Measurements from ENCODE around the gene HEYL.
A peak's percentile ranks its signal among the peaks of the same experiment; 100 is the strongest.

Gene HEYL

DNA sequence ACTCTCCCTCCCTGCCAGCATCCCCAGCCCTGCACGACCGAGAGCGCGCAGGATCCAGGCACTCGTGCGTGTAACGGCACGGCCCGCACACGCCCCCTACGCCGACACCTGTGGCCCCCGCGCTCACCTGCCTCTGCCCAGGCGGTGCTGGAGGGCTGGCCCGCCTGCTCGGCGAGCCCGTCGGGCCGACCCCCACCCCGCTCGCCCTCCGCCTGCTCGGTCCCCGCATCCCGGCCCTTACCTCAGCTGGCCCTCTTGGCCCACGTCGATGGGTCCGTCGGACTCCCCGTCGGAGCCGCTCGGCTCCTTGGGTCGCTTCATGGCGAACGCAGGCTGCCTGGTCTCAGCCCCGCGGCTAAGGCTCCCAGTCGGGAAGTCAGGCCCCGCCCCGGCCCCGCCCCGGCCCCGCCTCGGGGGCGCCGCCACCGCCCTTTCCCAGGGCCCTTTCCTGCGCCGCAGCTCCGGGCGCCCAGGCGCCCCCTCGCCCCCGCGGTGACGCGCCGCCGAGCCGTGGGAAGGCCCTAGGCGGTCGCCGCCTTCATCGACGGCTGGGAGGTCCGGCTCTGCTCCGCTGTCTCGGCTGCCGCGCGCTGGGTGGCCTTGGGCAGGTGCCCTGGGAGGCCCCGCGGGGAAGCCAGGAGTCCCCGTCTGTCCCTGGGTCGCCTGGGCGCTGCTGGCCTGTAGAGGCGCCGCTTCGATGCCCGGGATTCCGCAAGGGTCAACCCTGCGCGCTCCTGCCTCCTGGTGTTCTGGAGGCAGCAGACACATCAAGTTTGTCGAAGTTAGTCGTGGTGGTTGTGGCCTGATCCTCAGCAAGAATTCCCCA is at the start of gene HEYL:
HEYL (minus strand) TSS at position 339 of the 826 bp plus-strand sequence; CDS start at position 321, 18 bp downstream.
- peak; percentile 64 for DNase-seq

DNA sequence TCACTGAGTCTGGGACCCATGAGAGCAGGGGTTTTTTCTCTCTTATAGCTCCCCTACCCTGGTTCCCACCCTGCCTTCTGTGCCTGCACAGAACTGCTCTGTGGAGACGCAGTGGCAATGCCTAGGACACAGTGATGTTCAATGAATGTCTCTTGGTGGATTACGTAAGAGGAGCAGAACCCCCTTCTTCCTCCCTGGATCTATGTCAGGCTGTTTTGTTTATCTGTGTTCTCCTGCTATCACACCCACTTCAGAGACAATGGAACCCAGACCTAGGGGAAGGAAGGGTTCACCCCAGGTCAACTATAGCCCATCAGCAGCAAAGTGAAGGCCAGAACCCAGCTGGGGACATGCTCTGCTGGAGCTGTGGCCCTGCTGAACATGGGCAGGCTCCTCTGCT is 49.8 kb upstream of the HEYL start:
- DNase-seq: no peak

DNA sequence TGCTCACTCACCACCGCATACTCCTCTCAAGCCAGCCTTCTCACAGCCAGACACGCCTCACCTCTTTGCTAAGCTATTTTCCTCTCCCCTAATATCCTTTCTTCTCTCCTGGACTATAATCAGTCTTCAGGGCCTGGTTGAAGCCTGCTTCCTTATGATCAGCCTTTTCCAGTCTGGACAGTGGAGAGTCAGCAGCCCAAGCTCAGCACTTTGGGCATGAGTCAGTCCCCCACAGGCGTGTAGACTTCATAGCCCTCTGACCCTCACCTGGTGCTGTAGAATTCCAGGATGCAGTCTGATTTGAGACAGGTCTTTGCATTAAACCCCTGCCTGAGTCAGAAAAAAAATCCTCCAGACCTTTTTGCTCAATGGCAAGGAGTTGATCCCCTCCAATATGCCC is 49.3 kb upstream of the HEYL start:
- DNase-seq: no peak

DNA sequence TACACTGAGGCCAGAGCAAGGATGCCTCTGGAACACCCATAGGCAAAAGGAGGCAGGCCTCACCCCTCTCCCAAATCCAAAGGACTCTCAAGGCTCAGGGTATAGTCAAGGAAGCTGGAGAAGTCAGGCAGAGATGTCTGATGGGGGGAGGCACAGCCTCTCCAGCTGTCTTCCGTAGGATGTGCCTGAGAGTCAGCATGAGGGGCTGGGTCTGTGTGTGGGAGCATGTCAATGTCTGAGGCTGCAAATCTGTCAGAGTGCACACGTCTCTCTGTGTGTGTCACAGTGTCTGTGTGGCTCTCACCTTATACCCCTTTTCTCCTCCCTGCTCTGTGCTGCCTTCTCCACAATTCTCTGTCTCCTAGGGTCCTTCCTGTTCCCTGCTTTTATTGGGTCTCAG is 47.8 kb upstream of the HEYL start:
- DNase-seq: no peak

DNA sequence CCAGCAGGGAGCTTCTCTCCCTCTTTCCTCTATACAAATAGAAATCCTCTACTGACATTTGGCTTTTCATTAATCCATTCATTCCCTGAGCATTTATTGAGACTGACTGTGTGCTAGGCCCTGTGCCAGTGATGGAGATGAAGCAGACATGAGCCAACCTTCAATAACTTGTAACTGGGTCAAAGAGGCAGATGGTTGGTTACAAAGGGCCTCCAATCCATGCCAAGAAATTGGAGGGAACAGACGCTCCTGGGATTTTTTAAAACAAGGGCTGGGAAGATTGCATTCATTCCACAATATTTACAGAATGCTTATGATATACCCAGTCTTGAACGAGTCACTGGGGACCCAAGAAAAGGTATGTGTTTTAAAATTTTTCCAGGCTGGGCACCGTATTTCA is 45.6 kb upstream of the HEYL start:
- no peak for DNase-seq

DNA sequence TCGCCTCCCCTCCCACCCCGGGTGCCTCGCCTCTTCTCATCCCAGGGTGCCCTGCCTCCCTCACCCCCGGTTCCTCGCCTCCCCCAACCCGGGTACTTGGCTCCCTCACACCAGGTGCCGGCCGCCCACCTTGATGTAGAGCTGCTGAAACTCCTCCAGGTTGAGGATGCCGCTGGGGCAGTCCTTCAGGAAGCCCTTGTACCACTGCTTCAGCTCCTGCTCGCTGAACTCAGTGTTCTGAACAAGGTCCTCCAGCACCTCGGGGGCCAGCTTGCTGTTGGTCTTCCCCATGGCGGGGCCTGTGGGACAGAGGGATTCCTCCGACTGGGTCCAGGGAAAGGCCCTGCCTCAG is 44.8 kb upstream of the HEYL start:
- DNase-seq: no peak

DNA sequence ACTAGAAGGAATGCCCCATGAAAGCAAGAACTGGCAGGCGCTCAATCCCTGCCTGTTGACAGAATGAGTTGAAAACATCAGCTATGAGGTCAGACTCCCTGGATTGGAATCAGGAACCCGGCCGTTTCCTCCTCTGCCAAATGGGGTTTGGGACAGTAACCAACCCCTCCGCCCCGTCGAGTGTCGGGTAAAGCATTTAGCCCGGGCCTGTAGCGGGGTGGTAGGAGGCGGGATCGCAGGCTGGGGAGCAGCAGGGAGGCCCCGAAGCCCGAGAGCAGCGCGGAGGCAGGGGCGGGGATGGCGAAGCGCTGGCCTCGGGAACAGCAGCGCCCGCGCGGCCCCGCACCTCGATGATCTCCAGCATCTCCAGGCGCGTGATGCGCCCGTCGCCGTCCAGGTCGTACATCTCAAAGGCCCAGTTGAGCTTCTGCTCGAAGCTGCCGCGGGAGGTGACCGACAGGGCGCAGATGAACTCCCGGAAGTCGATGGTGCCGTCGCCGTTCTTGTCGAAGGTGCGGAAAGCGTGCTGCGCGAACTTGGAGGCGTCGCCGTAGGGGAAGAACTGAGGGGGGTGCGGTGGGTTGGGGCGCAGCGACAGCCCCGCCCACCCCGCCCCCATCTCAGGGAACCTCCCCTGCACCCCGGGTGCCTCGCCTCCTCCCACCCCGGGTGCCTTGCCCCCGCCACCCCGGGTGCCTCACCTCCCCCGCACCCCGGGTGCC is 44.3 kb upstream of the HEYL start:
- peak; percentile 80 for DNase-seq

DNA sequence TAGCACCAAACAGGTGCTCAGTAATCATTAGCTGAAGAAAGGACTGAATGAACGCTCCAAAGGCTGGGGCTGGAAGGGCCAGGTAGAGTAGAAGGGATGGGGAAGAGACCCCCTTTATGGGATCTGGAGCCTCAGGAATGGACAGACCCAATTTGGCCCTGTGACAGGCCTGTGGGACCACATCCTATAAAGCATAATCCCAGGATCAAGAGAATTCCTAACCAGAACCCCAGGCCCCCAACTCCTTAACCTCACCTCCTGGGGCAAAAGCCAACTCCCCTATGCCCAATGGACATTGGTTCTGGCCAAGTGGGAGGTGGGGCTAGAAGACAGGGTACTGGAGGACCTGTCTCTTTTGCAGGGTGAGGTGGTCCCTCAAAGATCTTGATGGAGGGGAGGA is 42.6 kb upstream of the HEYL start:
- DNase-seq: no peak

DNA sequence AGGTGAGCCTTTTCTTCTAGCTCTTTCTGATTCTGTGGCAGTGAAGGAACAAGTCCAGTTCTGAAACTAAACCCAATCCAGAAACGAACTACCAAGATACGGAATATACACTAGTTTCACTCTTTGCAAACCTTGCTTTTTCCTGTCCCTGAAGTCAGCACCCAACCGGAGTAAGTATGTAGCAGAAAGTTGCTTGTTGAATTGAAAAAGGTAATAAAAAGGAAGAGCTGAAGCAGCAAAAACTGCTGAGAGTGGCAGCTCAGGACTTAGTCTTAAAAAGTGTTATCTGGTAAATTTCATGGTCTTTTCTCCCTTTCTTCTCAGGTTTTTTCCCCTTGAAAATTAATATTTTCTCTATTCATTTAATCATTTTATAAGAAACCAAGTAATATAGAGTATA is 41.9 kb upstream of the HEYL start:
- DNase-seq: no peak

DNA sequence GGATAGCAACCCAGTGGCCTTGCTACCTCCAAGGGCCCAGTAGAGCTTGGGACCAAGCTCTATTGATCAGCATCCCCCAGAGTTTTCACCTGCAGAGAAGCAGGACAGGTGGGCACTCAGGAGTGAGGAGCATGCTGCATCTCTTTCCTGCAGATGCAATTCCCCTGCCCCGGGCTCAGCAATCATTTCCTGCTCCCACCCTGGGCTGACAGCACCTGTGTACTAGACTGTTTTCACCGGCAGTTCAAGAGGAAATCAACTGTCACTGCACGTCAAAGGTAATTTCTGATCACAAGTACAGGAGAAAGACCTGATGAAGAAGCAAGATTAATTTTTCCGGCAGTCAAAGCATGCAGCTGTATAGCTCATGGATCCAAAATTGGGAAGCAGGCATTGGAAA is 41.3 kb upstream of the HEYL start:
- peak; percentile 26 for DNase-seq

DNA sequence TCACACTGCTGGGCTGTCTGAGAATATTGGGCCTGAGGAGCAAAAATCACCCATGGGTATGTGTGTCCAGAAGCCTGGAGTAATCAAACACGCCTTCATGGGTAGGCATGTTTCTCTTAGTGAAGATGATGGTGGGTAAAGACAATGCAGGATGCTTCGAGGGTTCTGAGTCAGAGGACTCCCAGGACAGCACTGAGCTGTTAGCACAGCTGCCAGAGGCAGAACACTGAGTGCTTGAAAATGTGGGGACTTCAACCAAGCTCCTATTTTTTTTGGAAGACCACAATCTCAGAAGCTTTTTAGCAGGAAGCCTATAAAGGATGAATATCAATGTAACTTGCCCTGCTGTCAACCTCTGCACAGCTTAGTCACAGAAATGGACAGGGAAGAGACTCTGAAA is 40.4 kb upstream of the HEYL start:
- DNase-seq: no peak

DNA sequence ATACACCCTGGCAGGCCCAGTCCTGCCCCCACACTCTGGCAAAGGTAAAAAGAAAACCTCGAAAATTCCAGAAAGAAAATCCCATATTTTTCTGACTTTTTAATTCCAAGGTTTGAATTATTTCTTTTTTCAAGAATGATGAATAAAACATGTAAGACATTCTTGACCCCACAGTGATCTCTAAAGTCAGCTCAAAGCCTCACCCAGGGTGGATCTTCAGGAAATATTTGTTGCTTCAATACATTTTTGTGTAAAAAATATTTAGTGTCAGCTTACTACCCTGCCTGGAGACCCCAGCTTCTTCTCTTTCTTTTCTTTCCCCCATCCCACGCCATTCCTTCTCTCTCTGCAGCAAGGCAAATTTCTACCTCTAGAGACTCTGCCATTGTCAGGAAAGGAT is 39.4 kb upstream of the HEYL start:
- no peak for DNase-seq

DNA sequence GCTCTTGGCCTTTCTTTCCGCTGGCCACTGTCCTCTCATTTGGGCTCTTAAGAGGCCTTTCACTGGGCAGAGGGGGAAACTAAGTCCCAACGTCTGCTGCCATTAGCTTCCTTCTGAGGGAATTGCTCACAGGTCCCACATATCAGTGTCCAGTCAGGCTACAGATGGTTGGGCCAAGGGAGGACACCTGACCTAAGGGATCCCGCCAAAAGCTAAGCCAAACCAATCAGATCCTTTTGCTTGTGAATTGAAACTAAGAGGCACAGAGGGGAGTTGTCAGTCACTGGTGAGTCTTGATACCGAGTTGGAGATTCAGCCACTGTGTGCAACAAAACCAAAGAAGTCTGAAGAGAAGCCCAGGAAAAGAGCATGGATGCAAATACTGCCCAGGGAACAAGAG is 38.2 kb upstream of the HEYL start:
- no peak for DNase-seq

DNA sequence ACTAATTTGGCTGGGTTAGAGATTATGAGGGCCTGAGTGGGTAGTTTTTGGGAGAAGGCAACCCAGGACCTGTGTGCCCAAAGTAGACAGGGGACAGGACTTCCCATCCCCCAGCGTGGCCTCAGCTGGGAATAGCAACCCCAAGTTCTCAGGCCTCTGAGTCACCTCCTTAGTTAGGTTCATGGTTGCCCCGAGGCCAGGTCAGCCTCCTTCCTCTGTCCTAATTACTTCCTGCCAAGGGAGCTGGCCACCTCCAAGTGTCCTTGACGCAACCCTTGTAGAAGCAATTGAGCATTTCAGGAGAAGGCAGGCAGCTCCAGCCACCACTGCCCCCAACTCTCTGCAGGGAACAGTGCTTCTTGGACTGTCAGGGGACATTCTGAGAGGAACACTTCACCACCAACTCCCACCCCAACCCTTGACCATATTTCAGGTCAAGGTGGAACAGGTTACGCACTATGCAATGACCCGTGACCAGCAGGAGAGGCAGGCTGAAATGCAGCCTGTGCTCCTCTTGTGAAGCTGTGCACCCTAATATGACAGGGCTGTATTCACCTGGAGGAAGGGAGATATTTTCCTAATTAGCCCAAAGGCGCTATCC is 37.6 kb upstream of the HEYL start:
- no peak for DNase-seq

DNA sequence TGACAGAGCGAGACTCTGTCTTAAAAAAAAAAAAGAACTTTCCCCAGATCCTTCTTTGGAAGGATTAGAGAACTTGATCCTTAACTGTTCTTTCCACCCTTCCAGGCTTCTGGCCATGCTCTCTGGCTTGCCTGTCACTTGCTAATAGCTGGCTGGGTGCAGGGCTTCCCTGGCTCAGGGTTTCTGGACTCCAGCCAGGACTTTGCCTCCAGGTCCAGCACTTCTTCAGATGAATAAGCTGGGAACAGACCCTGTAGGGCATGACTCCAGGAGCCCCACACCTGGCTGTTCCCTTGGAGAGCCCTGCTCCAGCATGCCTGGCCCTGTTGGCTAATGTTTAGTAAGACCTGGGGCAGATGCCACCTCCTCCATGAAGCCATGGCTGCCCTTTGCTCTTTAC is 35.8 kb upstream of the HEYL start:
- DNase-seq: no peak

DNA sequence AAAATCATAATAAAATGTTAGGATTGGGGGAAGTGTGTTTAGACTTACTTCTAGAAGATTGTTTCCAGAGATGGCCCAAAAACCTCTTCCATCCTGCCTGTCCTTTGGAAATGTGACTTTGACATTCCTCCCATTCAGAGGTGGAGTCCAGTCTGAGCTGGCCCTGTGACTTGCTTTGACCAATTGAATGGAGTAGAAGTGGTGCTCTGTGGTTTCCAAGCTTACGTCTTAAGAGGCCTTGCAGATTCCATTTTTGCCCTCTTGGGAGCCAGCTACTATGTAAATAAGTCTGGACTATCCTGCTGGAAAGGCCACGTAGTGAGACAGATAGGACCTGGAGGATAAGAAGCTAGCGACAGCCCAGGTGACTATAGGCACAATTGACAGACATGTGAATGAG is 33.8 kb upstream of the HEYL start:
- DNase-seq: no peak

DNA sequence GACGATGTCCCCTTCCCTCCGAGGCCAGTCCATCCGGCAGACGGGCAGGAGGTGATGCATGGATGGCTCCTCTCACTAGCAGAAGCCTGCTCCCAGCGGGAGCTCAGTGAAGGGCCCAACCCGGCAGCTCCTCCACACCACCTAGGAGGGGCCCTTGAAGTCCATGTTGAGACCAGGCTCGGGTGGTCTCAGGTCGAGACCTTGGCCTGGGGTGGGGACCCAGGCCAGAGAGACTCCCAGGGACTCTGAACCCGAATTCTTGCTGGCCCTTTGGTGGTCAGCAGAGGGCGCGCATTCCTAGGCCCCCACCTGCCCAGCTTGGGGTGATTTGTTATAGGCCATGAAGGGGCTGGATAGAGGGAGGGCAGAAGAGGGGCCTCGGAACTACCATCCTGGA is 33.1 kb upstream of the HEYL start:
- peak; percentile 52 for DNase-seq

DNA sequence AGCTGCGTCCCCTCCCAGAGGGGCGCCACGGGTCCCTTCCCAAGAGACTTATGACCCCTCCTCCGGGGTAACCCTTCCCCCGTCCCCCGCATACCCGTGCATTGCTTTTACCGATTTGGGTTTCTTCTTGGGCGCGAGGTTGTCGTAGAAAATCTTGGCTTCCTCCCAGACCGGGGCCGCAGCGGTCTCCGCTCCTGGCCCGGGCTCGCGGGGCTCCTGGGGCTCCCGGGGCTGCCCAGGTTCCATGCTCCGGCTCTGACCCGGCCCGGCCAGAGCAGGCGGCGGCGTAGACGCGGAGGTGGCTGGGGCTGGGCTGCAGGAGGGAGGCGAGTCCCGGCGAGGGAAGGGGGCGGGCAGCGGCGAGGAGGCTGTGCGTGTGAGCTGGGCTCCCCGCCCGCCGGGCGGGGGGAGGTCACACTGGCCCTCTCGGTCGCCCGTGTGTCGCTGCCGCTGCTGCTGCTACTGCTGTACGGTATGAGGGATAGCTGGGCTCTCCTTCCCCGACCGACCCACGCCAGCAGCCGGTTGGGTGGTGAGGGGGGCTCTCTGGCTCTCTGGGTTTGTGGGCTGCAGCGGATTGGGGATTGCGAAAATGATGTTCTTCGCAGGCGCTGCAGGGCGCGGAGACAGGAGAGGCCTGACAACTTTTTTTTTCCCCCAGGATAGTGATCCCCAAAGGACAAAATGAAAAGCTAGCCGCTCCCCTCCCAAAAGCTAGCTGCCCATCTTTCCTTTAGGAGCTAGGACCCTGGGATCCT is 32.5 kb upstream of the HEYL start, which contains the start of gene NT5C1A:
NT5C1A (minus strand) TSS at position 315 of the 758 bp plus-strand sequence; CDS start at position 246, 69 bp downstream.
- no peak for DNase-seq

DNA sequence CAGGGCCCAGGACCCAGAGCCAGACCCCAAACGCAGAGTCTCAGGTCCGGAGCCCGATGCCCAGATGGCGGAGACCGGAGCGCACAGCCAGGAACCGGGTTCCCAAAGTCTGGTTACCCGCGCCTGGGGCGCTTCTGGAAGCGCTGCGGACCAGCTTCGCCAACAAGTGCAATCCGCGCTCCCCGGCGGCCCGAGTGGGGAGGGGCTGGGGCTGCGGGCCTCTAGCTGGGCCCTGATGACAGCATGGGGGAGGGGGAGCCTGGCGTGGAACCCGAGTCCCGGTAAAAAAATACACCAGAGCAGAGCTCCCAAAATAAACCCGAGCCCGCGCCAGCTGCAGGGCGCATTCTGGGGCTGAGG is 32.0 kb upstream of the HEYL start:
- DNase-seq: no peak

DNA sequence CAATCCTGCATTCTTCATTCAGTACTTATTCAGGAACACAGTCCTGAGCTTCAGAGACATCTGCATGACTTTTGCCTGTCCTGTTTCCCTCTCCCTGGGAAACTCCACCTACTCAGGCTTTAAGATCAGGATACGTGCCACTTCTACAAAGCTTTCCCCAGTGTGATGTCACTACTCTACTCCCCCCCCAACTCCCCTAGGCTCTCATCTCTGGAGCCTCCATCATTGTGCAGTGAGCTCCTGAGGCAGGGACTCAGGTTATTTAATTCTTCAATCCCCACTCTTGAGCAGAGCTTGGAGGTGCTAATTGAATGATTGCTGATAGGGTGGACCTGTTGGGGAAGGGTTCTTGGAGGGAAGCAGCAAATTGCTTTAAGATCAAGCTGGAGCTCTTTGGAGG is 31.2 kb upstream of the HEYL start:
- no peak for DNase-seq

DNA sequence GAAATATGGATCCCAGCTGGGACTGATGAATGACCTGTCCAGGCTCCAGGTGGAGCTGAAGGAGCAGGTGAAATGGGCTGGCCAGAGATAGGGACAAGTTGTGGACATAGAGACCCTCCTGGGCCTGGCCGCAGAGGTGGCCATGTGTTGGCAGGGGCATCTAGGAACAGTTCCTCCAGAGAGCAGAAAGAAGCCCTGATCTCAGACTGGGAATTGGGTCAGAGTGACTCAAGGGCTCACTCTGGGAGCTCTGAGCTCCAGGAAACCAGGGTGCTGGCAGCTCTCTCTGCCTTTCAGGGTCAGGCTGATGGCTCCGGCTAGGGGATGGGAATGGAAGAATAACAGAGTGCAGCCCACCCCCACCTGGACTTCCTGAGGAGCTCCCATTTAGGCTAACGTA is 29.5 kb upstream of the HEYL start:
- DNase-seq: no peak

DNA sequence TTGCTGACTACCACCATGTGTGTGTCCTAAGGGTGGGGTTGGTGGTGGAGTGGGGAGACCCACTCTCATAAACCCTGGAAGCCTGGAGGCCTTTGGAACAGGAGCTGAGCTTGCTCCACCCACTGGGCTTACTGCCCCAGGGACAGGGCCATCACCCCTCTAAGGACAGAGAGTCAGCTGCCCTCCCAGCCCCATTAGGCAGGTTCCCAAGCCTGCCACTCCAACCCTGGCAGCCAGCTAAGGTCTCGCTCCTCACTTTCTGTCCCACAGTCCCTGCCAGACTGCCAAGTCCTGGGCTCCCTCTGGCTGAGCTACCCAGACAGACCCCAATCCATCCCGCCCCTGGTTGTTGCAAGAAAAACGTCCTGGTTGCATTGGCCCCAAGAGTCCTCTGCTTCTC is 28.7 kb upstream of the HEYL start:
- DNase-seq: no peak

DNA sequence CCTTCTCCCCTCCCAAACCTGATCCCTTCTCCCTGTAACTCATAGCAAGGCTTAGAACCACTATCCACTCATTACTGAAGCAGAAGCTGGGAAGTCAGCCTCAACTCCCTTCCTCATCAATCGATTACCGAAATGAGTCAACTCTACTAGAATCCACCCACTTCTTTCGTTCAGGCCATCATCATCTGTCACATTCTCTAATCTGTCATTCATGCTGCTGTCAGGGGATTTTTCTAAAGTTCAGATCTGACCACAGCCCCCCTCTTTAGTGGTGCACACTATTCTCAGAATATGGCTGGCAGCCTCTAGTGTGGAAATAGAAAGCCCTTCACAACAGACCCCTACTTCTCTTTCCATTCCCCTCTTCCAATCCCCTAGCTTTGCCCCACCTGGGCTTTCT is 27.3 kb upstream of the HEYL start:
- DNase-seq: no peak

DNA sequence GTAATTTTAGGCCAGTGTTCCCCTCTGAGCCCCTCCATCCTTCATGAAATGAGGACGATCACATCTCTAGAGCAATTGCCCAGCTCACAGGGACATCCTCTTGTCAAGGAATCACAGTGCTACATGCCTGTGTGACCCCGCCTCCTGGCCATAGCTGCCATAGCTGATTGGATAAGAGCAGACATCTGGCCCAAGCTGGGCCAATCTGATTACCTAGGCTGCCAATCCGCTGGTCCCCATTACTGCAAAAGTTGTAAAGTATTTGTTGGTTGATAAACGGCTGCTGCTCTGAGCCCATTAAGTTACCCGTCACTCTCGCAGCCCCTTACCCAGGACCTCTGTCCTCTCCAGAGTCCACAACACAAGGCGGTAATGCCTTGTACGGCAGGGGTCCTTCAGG is 24.1 kb upstream of the HEYL start:
- no peak for DNase-seq
